ENCODE results near the gene RIPOR3.

DNA sequence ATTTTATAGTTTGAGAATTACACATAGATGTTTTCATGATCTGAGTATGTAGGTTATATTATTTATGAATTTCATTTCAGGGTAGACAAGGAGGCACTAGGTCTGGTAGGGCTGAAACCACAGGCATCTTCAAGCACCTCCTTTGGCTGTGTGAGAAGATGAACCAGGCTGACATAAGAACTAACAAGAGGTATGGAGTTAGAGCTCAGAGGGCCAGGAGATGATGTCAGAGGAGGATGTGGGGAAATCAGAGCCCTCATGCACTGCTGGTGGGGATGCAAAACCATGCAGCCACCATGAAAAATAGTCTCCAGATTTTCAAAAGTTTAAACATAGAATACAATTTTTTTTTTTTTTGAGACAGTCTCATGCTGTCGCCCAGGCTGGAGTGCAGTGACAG, 13.6 kb upstream of the RIPOR3 start:
- TF ChIP-seq, protein P1, sequence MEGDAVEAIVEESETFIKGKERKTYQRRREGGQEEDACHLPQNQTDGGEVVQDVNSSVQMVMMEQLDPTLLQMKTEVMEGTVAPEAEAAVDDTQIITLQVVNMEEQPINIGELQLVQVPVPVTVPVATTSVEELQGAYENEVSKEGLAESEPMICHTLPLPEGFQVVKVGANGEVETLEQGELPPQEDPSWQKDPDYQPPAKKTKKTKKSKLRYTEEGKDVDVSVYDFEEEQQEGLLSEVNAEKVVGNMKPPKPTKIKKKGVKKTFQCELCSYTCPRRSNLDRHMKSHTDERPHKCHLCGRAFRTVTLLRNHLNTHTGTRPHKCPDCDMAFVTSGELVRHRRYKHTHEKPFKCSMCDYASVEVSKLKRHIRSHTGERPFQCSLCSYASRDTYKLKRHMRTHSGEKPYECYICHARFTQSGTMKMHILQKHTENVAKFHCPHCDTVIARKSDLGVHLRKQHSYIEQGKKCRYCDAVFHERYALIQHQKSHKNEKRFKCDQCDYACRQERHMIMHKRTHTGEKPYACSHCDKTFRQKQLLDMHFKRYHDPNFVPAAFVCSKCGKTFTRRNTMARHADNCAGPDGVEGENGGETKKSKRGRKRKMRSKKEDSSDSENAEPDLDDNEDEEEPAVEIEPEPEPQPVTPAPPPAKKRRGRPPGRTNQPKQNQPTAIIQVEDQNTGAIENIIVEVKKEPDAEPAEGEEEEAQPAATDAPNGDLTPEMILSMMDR (IDR thresholded peaks at IDR 0.05; ENCODE audit: insufficient read depth, low read length, poor library complexity, severe bottlenecking), result no peak
- TF ChIP-seq EZH2phosphoT487 (conservative IDR thresholded peaks at IDR 0.05; ENCODE audit: low read length), result no peak
